Keratinocyte (primary cell): ENCODE results near the gene TTLL8. TPM values are rescaled to one million over a fixed set of nuclear protein-coding genes. Genes with fewer than 3 reads are reported as not detected.

Experiments
- DNase-seq: peaks from one replicate; pipeline ENCODE4 v3.0.0-alpha.2; 2011; ENCODE audit warnings: low read depth, missing footprints, low spot score
- FAIRE-seq: peaks from 2 replicates; lab custom pipeline; 2011; peaks lifted over from hg19 to GRCh38; lab: Jason Lieb, UNC
- H2AFZ ChIP-seq: 2 replicates; pipeline ENCODE4 v1.6.0; 2012; ENCODE audit warnings: low read length, control low read depth, inconsistent platforms; ENCODE audit not compliant: control insufficient read depth
- H3K27ac ChIP-seq: 2 replicates; pipeline ENCODE4 v1.5.1; 2011; ENCODE audit warnings: low read length; ENCODE audit not compliant: control insufficient read depth, insufficient read depth
- H3K27me3 ChIP-seq: 3 replicates; pipeline ENCODE4 v1.6.0; 2011; ENCODE audit warnings: low read length; ENCODE audit not compliant: control insufficient read depth, insufficient read depth; ENCODE audit errors: extremely low read depth
- H3K36me3 ChIP-seq, 2 experiments: 2 replicates in 1 of 2; 3 replicates in 1 of 2; pipeline ENCODE4 v1.5.1; 2011; ENCODE audit warnings: low read length in 2 of 2, mild to moderate bottlenecking in 1 of 2; ENCODE audit not compliant: control insufficient read depth in 2 of 2, insufficient read depth in 2 of 2; ENCODE audit errors: extremely low read depth in 1 of 2
- H3K4me1 ChIP-seq: 3 replicates; pipeline ENCODE4 v1.5.1; 2011; ENCODE audit warnings: low read length; ENCODE audit not compliant: control insufficient read depth, insufficient read depth; ENCODE audit errors: extremely low read depth
- H3K4me2 ChIP-seq: 3 replicates; pipeline ENCODE4 v1.6.0; 2011; ENCODE audit warnings: low read depth, low read length; ENCODE audit not compliant: control insufficient read depth, insufficient read depth; ENCODE audit errors: extremely low read depth
- H3K4me3 ChIP-seq, 3 experiments: fragments of 200-600 bp in 1 of 3; sonication (generic) in 1 of 3; 2 replicates in 2 of 3; 3 replicates in 1 of 3; pipeline ENCODE4 v1.5.1; 2011 to 2016; ENCODE audit warnings: low read length in 3 of 3, mild to moderate bottlenecking in 3 of 3, control low read depth in 2 of 3, inconsistent platforms in 1 of 3, low read depth in 1 of 3, mixed read lengths in 1 of 3, mixed run types in 1 of 3, moderate library complexity in 1 of 3; ENCODE audit not compliant: control insufficient read depth in 2 of 3, insufficient read depth in 2 of 3; ENCODE audit errors: extremely low read depth in 1 of 3
- H3K79me2 ChIP-seq: 2 replicates; pipeline ENCODE4 v1.6.0; 2012; ENCODE audit warnings: low read length; ENCODE audit not compliant: control insufficient read depth, insufficient read depth
- H3K9ac ChIP-seq: 3 replicates; pipeline ENCODE4 v1.6.0; 2011; ENCODE audit warnings: low read length; ENCODE audit not compliant: control insufficient read depth, insufficient read depth; ENCODE audit errors: extremely low read depth
- H3K9me1 ChIP-seq: 3 replicates; pipeline ENCODE4 v1.6.0; 2011; ENCODE audit warnings: low read length; ENCODE audit not compliant: control insufficient read depth, insufficient read depth; ENCODE audit errors: extremely low read depth
- H3K9me3 ChIP-seq: 2 replicates; pipeline ENCODE4 v1.5.1; 2012; ENCODE audit warnings: low read depth, low read length; ENCODE audit not compliant: control insufficient read depth
- H4K20me1 ChIP-seq: 3 replicates; pipeline ENCODE4 v1.6.0; 2011; ENCODE audit warnings: low read length; ENCODE audit not compliant: control insufficient read depth, insufficient read depth; ENCODE audit errors: extremely low read depth
- EZH2 ChIP-seq: IDR thresholded peaks from one replicate; pipeline ENCODE4 v1.6.1; 2012; ENCODE audit warnings: inconsistent platforms, mild to moderate bottlenecking, low read length, moderate library complexity
- dilution Hi-C: fragments of 300-500 bp; cut with MboI; formaldehyde crosslinking; loops from one replicate; pipeline ENCODE4 v1.7.0; 2020; ENCODE audit warnings: low sequenced_read_pairs; ENCODE audit not compliant: extremely low pct_ligation_motif_present
- polyA plus RNA-seq, 5 experiments: library from polyadenylated mRNA; depleted of rRNA in 3 of 5; stranded (reverse) in 3 of 5; stranded (forward) in 1 of 5; unstranded in 1 of 5; fragments of >200 nt; gene quantifications; 1 replicate in 1 of 5; 2 replicates in 3 of 5; 3 replicates in 1 of 5; pipeline versions ENCODE4 v1.2.1 to v1.2.3, GENCODE V29; 2011 to 2012; ENCODE audit warnings: missing spikeins in 2 of 5, low read depth in 1 of 5, low replicate concordance in 1 of 5
- TF ChIP-seq, protein P1 (sequence below), 3 experiments: IDR thresholded peaks in 1 of 3; conservative IDR thresholded peaks in 1 of 3; optimal IDR thresholded peaks in 1 of 3; 2 replicates in 2 of 3; 3 replicates in 1 of 3; pipeline versions ENCODE3 to v1.5.1; 2011; ENCODE audit warnings: low read length in 3 of 3, mild to moderate bottlenecking in 3 of 3, moderate library complexity in 2 of 3, control low read depth in 1 of 3, inconsistent platforms in 1 of 3; ENCODE audit not compliant: insufficient read depth in 2 of 3; ENCODE audit errors: extremely low read depth in 1 of 3

Gene TTLL8
- polyA plus RNA-seq, 1 donor (not counting 4 experiments of a cell fraction or from before 2014, with no cell fraction given): not detected

DNA sequence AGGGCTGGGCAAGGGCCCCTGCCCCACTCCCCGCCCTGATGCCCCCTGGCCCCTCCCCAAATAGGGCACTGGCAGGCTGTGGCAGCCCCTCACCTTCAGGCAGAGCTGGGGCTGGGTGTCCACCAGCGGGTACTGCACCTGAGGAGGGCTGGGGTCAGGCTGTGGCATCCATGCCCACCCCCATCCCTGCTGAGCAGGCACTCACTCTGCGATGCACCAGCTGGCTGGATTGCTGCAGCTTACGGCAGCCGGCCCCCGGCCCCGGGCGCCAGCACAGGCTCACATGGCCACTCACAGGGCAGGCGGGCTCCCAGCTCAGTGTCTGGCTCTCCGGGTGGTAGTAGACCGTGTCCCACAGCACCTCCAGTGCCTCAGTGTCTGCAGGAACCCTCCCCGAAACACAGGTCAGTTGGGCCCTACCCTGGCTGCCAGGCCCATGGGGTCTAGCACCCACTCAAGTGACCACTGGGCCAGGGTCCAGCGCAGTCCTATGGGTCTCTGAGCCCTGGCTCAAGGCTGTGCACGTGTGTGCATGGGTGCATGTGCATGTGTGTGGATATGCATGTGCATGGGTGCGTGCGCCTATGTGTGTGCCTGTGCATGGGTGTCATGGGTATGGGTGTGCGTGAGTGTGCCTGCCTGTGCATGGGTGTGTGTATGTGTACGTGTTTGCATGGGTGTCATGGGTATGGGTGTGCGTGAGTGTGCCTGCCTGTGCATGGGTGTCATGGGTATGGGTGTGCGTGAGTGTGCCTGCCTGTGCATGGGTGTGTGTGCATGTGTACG is 60.0 kb downstream of the TTLL8 start:
- H2AFZ ChIP-seq: no peak overlapping the region
- H3K9me3 ChIP-seq: no peaks in the 10 kb centered on the region
- H3K4me2 ChIP-seq: no peak overlapping the region
- no peak overlapping the region for H3K27ac ChIP-seq
- H3K9me1 ChIP-seq: no peaks in the 10 kb centered on the region
- H3K4me1 ChIP-seq: no peaks in the 10 kb centered on the region
- H3K36me3 ChIP-seq: no peaks in the 10 kb centered on the region
- no peak for DNase-seq
- H3K27me3 ChIP-seq: peaks cover 4% of the 10 kb centered on the region
- H3K4me3 ChIP-seq: no peak overlapping the region
- no peak for FAIRE-seq
- dilution Hi-C loops: no loop called here
- no peaks in the 10 kb centered on the region for H4K20me1 ChIP-seq
- no peak overlapping the region for H3K9ac ChIP-seq
- TF ChIP-seq, protein P1, sequence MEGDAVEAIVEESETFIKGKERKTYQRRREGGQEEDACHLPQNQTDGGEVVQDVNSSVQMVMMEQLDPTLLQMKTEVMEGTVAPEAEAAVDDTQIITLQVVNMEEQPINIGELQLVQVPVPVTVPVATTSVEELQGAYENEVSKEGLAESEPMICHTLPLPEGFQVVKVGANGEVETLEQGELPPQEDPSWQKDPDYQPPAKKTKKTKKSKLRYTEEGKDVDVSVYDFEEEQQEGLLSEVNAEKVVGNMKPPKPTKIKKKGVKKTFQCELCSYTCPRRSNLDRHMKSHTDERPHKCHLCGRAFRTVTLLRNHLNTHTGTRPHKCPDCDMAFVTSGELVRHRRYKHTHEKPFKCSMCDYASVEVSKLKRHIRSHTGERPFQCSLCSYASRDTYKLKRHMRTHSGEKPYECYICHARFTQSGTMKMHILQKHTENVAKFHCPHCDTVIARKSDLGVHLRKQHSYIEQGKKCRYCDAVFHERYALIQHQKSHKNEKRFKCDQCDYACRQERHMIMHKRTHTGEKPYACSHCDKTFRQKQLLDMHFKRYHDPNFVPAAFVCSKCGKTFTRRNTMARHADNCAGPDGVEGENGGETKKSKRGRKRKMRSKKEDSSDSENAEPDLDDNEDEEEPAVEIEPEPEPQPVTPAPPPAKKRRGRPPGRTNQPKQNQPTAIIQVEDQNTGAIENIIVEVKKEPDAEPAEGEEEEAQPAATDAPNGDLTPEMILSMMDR (optimal IDR thresholded peaks at IDR 0.05 in 1 of 3, IDR thresholded peaks at IDR 0.05 in 1 of 3, conservative IDR thresholded peaks at IDR 0.05 in 1 of 3; ENCODE audit: extremely low read depth in 1 of 3, insufficient read depth in 2 of 3, low read length in 3 of 3): no peak
- no peaks in the 10 kb centered on the region for H3K79me2 ChIP-seq

- H4K20me1 ChIP-seq: no peaks in the 10 kb centered on the region
- no peaks in the 10 kb centered on the region for H3K4me1 ChIP-seq
- no peak overlapping the region for H3K4me3 ChIP-seq
- no peaks in the 10 kb centered on the region for H3K36me3 ChIP-seq
- no peak overlapping the region for H3K9ac ChIP-seq
- H3K79me2 ChIP-seq: no peaks in the 10 kb centered on the region
- H2AFZ ChIP-seq: no peak overlapping the region
- no peak overlapping the region for H3K4me2 ChIP-seq
- TF ChIP-seq, protein P1 (optimal IDR thresholded peaks at IDR 0.05 in 1 of 3, IDR thresholded peaks at IDR 0.05 in 1 of 3, conservative IDR thresholded peaks at IDR 0.05 in 1 of 3; ENCODE audit: extremely low read depth in 1 of 3, insufficient read depth in 2 of 3, low read length in 3 of 3): no peak
- no peak for TF ChIP-seq EZH2
- no peaks in the 10 kb centered on the region for H3K9me1 ChIP-seq
- H3K27me3 ChIP-seq: peaks cover 4% of the 10 kb centered on the region
- H3K9me3 ChIP-seq: no peaks in the 10 kb centered on the region
- dilution Hi-C loops: no loop called here
- FAIRE-seq (no peak), DNase-seq (no peak)
- no peak overlapping the region for H3K27ac ChIP-seq
These were observed 60.9 kb downstream of the TTLL8 start for GRCh38 chr22:49997251-49997599.
